GM23338 (cell line): ENCODE measurements around the gene CLEC2B. TPM values are rescaled to one million over a fixed set of nuclear protein-coding genes. Genes with fewer than 3 reads are reported as not detected.

Source experiments
- ATAC-seq: fragments of 200-7000 bp; cut with Tn5 transposase; 3 replicates; pipeline ENCODE4 v1.9.1; 2020
- DNase-seq: peaks from one replicate; pipeline ENCODE4 v3.0.0-alpha.2; 2015; ENCODE audit warnings: low spot score
- H2AFZ ChIP-seq: fragments of 200-600 bp; sonication (generic); 2 replicates; pipeline ENCODE4 v1.8.0; 2016; ENCODE audit warnings: antibody characterized with exemption, mild to moderate bottlenecking, moderate library complexity
- H3F3A ChIP-seq: fragments of 200-600 bp; sonication (generic); replicated peaks from 2 replicates; pipeline ENCODE4 v1.8.0; 2017; ENCODE audit warnings: antibody characterized with exemption, mixed run types, low read depth
- H3K27ac ChIP-seq: fragments of 200-600 bp; sonication (generic); 2 replicates; pipeline ENCODE4 v1.6.1; 2016; ENCODE audit warnings: low read depth
- H3K27me3 ChIP-seq: fragments of 200-600 bp; sonication (generic); 2 replicates; pipeline ENCODE4 v1.8.0; 2016; ENCODE audit warnings: mild to moderate bottlenecking, mixed run types, moderate library complexity; ENCODE audit not compliant: insufficient read depth
- H3K36me3 ChIP-seq: fragments of 200-600 bp; sonication (generic); 2 replicates; pipeline ENCODE4 v1.8.0; 2016; ENCODE audit warnings: mild to moderate bottlenecking; ENCODE audit not compliant: insufficient read depth
- H3K4me1 ChIP-seq: fragments of 200-600 bp; sonication (generic); 2 replicates; pipeline ENCODE4 v1.8.0; 2016; ENCODE audit warnings: mild to moderate bottlenecking, moderate library complexity; ENCODE audit not compliant: insufficient read depth
- H3K4me2 ChIP-seq: fragments of 200-600 bp; sonication (generic); 2 replicates; pipeline ENCODE4 v1.7.1; 2017; ENCODE audit warnings: mixed run types
- H3K4me3 ChIP-seq: fragments of 200-600 bp; sonication (generic); 2 replicates; pipeline ENCODE4 v1.6.1; 2016; ENCODE audit warnings: mixed run types
- H3K79me2 ChIP-seq: fragments of 200-600 bp; sonication (generic); replicated peaks from 2 replicates; pipeline ENCODE4 v1.8.0; 2017; ENCODE audit warnings: mild to moderate bottlenecking; ENCODE audit not compliant: insufficient read depth
- H3K9me2 ChIP-seq: fragments of 200-600 bp; sonication (generic); 2 replicates; pipeline ENCODE4 v1.8.0; 2017; ENCODE audit not compliant: insufficient read depth
- H4K20me1 ChIP-seq: fragments of 200-600 bp; sonication (generic); replicated peaks from 2 replicates; pipeline ENCODE4 v1.8.0; 2017; ENCODE audit warnings: mild to moderate bottlenecking; ENCODE audit not compliant: insufficient read depth
- H3K27ac Mint-ChIP-seq: 2 replicates; pipeline ENCODE4 v1.8.0; 2020; ENCODE audit warnings: inconsistent platforms, mild to moderate bottlenecking, moderate library complexity, mixed read lengths
- H3K27me3 Mint-ChIP-seq: 3 replicates; pipeline ENCODE4 v1.8.0; 2022; ENCODE audit warnings: low read depth, mild to moderate bottlenecking, moderate library complexity, mixed read lengths, inconsistent platforms; ENCODE audit not compliant: insufficient read depth, poor library complexity
- H3K36me3 Mint-ChIP-seq: 3 replicates; pipeline ENCODE4 v1.8.0; 2021; ENCODE audit warnings: low read depth, mild to moderate bottlenecking, inconsistent platforms, moderate library complexity, mixed read lengths
- H3K4me1 Mint-ChIP-seq: 3 replicates; pipeline ENCODE4 v1.8.0; 2020; ENCODE audit warnings: mild to moderate bottlenecking, inconsistent platforms, mixed read lengths
- H3K4me3 Mint-ChIP-seq: 3 replicates; pipeline ENCODE4 v1.8.0; 2021; ENCODE audit warnings: moderate library complexity, mild to moderate bottlenecking, inconsistent platforms, mixed read lengths
- H3K9me3 Mint-ChIP-seq: 3 replicates; pipeline ENCODE4 v1.8.0; 2020; ENCODE audit warnings: moderate library complexity, mild to moderate bottlenecking, inconsistent platforms, mixed read lengths
- CREB1 ChIP-seq: fragments of 250-450 bp; sonication (Bioruptor Pico); IDR thresholded peaks from 2 replicates; pipeline ENCODE4 v1.5.0; 2020; ENCODE audit warnings: low read depth, mild to moderate bottlenecking, moderate library complexity
- EZH2 ChIP-seq: fragments of 200-600 bp; sonication (generic); IDR thresholded peaks from one replicate; pipeline ENCODE4 v1.8.0; 2017; ENCODE audit warnings: antibody characterized with exemption, mild to moderate bottlenecking, low read depth; ENCODE audit not compliant: unreplicated experiment
- EZH2phosphoT487 ChIP-seq: fragments of 200-600 bp; sonication (generic); IDR thresholded peaks from one replicate; pipeline ENCODE4 v1.8.1; 2018; ENCODE audit warnings: antibody characterized with exemption; ENCODE audit not compliant: unreplicated experiment
- JUNB ChIP-seq: IDR thresholded peaks from one replicate; pipeline ENCODE4 v1.6.1; 2016; ENCODE audit warnings: antibody characterized with exemption; ENCODE audit not compliant: unreplicated experiment
- NANOG ChIP-seq: IDR thresholded peaks from 2 replicates; pipeline ENCODE4 v1.6.1; 2016; ENCODE audit warnings: antibody characterized with exemption, borderline replicate concordance
- POLR2AphosphoS5 ChIP-seq: IDR thresholded peaks from 2 replicates; pipeline ENCODE4 v1.6.1; 2016; ENCODE audit warnings: antibody characterized with exemption, low read depth
- STAT1 ChIP-seq: IDR thresholded peaks from one replicate; pipeline ENCODE4 v1.6.1; 2016; ENCODE audit warnings: antibody characterized with exemption; ENCODE audit not compliant: unreplicated experiment
- ZNF114 ChIP-seq: fragments of 250-450 bp; sonication (Bioruptor Pico); IDR thresholded peaks from 2 replicates; pipeline ENCODE4 v1.5.0; 2020; ENCODE audit warnings: mild to moderate bottlenecking, moderate library complexity
- ZNF331 ChIP-seq: fragments of 250-450 bp; sonication (Bioruptor Pico); IDR thresholded peaks from 2 replicates; pipeline ENCODE4 v1.5.0; 2020; ENCODE audit warnings: low read depth, mild to moderate bottlenecking, moderate library complexity
- polyA plus RNA-seq: library from polyadenylated mRNA; unstranded; fragments of >200 nt; fragmentation: Nextera tagmentation; extraction: Ambion mirVana; gene quantifications from 2 replicates; pipeline ENCODE4 v1.2.1, GENCODE V29; 2016
- total RNA-seq: library from RNA; depleted of rRNA; stranded (reverse); fragments of >200 nt; shearing (Covaris generic); gene quantifications from 2 replicates; pipeline ENCODE4 v1.2.3, GENCODE V29; 2014
- TF ChIP-seq, protein P1 (sequence below), 2 experiments: fragments of 200-600 bp in 1 of 2; sonication (generic) in 1 of 2; conservative IDR thresholded peaks; 2 replicates each; pipeline versions ENCODE4 v1.5.1 to v1.6.1; 2016 to 2017; ENCODE audit warnings: antibody characterized with exemption in 2 of 2, low read depth in 2 of 2, mild to moderate bottlenecking in 2 of 2, moderate library complexity in 1 of 2
- TF ChIP-seq, protein P2 (sequence below): IDR thresholded peaks from one replicate; pipeline ENCODE4 v1.6.1; 2018; ENCODE audit warnings: antibody characterized with exemption; ENCODE audit not compliant: unreplicated experiment
- TF ChIP-seq, protein P3 (sequence below): IDR thresholded peaks from 2 replicates; pipeline ENCODE4 v1.6.1; 2016; ENCODE audit warnings: antibody characterized with exemption

The CLEC2B gene
- total and polyA plus RNA-seq, 2 experiments from 2014 or later = not detected

DNA sequence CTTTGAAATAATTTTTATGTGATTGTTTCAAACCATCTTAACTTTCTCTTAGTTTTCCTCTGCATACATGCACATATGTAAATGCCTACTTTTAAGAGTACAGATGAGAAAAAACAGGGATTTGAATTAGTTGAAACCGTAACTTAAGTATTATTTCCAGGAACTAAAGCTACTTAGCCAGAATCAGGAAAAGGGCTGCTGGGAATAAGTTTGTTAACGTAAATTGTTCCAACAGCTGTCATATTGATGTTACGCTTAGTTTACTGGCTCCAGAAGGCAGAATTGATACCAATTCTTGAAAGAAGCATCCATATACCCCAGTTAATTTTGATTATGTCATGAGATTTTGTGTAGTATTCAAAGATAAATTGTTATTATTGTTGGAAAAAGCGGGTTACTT, 59.8 kb downstream of the CLEC2B start:
- Histone ChIP-seq H3F3A (no peaks in the 10 kb centered on the region), H3K9me2 (no peaks in the 10 kb centered on the region), H3K4me2 (no peak overlapping the region), H3K79me2 (no peaks in the 10 kb centered on the region), H3K36me3 (no peaks in the 10 kb centered on the region), H3K27ac (no peak overlapping the region), H2AFZ (no peak overlapping the region), H3K27me3 (no peaks in the 10 kb centered on the region), H3K4me3 (no peak overlapping the region), H3K4me1 (no peaks in the 10 kb centered on the region), H4K20me1 (no peaks in the 10 kb centered on the region)
- no peak for ATAC-seq
- Mint-ChIP-seq H3K27ac (no peak overlapping the region), H3K9me3 (no peaks in the 10 kb centered on the region), H3K4me1 (peaks cover 10% of the 10 kb centered on the region; the same call in 2 of the 3 replicates), H3K27me3 (peaks cover 2% of the 10 kb centered on the region), H3K36me3 (no peaks in the 10 kb centered on the region), H3K4me3 (no peak overlapping the region)
- no peak for TF ChIP-seq NANOG
- DNase-seq = no peak

DNA sequence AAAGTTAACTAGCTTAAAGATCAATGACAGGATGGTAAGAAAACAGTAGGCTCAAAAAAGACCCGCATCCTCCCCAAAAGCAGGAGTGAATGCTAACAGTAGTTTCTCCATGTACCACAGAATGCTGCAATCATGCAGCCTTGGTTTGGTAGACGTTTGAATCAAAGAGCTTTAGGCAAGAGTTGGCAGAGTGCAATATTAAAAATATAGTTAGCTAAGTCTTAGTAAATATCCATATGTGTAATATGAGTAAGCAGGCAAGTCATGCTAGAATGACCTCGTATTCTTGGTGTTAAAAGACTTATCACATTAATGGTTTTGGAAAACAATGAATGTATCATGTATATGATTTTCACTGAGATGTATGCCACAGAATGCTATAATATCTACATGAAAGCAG, 60.6 kb downstream of the CLEC2B start:
- H2AFZ ChIP-seq = no peak overlapping the region
- no peak overlapping the region for H3K4me2 ChIP-seq
- no peaks in the 10 kb centered on the region for H3K79me2 ChIP-seq
- H3K4me3 ChIP-seq = no peak overlapping the region
- no peak overlapping the region for H3K4me3 Mint-ChIP-seq
- no peaks in the 10 kb centered on the region for H3K9me2 ChIP-seq
- no peaks in the 10 kb centered on the region for H3K36me3 ChIP-seq
- ATAC-seq (no peak), DNase-seq (no peak)
- no peaks in the 10 kb centered on the region for H3K27me3 ChIP-seq
- H3K27ac Mint-ChIP-seq = no peak overlapping the region
- H3K27me3 Mint-ChIP-seq = no peaks in the 10 kb centered on the region
- peaks cover 5% of the 10 kb centered on the region; the same call in 2 of the 3 replicates for H3K4me1 Mint-ChIP-seq
- no peaks in the 10 kb centered on the region for H3K4me1 ChIP-seq
- H4K20me1 ChIP-seq = no peaks in the 10 kb centered on the region
- no peaks in the 10 kb centered on the region for H3F3A ChIP-seq
- no peaks in the 10 kb centered on the region for H3K36me3 Mint-ChIP-seq
- H3K9me3 Mint-ChIP-seq = no peaks in the 10 kb centered on the region
- no peak overlapping the region for H3K27ac ChIP-seq
- TF ChIP-seq NANOG = no peak
- no peak for TF ChIP-seq ZNF331 (CRISPR knock-in tag)
- TF ChIP-seq STAT1 = no peak
- no peak for TF ChIP-seq EZH2
- TF ChIP-seq, protein P1, sequence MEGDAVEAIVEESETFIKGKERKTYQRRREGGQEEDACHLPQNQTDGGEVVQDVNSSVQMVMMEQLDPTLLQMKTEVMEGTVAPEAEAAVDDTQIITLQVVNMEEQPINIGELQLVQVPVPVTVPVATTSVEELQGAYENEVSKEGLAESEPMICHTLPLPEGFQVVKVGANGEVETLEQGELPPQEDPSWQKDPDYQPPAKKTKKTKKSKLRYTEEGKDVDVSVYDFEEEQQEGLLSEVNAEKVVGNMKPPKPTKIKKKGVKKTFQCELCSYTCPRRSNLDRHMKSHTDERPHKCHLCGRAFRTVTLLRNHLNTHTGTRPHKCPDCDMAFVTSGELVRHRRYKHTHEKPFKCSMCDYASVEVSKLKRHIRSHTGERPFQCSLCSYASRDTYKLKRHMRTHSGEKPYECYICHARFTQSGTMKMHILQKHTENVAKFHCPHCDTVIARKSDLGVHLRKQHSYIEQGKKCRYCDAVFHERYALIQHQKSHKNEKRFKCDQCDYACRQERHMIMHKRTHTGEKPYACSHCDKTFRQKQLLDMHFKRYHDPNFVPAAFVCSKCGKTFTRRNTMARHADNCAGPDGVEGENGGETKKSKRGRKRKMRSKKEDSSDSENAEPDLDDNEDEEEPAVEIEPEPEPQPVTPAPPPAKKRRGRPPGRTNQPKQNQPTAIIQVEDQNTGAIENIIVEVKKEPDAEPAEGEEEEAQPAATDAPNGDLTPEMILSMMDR (conservative IDR thresholded peaks at IDR 0.05; ENCODE audit: low read depth in 2 of 2) = no peak
- TF ChIP-seq POLR2AphosphoS5 = no peak
- no peak for TF ChIP-seq ZNF114 (CRISPR knock-in tag)
- no peak for TF ChIP-seq EZH2phosphoT487
- TF ChIP-seq JUNB = no peak
- TF ChIP-seq, protein P2, sequence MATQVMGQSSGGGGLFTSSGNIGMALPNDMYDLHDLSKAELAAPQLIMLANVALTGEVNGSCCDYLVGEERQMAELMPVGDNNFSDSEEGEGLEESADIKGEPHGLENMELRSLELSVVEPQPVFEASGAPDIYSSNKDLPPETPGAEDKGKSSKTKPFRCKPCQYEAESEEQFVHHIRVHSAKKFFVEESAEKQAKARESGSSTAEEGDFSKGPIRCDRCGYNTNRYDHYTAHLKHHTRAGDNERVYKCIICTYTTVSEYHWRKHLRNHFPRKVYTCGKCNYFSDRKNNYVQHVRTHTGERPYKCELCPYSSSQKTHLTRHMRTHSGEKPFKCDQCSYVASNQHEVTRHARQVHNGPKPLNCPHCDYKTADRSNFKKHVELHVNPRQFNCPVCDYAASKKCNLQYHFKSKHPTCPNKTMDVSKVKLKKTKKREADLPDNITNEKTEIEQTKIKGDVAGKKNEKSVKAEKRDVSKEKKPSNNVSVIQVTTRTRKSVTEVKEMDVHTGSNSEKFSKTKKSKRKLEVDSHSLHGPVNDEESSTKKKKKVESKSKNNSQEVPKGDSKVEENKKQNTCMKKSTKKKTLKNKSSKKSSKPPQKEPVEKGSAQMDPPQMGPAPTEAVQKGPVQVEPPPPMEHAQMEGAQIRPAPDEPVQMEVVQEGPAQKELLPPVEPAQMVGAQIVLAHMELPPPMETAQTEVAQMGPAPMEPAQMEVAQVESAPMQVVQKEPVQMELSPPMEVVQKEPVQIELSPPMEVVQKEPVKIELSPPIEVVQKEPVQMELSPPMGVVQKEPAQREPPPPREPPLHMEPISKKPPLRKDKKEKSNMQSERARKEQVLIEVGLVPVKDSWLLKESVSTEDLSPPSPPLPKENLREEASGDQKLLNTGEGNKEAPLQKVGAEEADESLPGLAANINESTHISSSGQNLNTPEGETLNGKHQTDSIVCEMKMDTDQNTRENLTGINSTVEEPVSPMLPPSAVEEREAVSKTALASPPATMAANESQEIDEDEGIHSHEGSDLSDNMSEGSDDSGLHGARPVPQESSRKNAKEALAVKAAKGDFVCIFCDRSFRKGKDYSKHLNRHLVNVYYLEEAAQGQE = no peak
- TF ChIP-seq CREB1 (CRISPR knock-in tag) = no peak
- TF ChIP-seq, protein P3, sequence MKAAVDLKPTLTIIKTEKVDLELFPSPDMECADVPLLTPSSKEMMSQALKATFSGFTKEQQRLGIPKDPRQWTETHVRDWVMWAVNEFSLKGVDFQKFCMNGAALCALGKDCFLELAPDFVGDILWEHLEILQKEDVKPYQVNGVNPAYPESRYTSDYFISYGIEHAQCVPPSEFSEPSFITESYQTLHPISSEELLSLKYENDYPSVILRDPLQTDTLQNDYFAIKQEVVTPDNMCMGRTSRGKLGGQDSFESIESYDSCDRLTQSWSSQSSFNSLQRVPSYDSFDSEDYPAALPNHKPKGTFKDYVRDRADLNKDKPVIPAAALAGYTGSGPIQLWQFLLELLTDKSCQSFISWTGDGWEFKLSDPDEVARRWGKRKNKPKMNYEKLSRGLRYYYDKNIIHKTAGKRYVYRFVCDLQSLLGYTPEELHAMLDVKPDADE = no peak
